Stomach (tissue), 9 donors: ENCODE data around the gene VPS8. TPM values are rescaled to one million over a fixed set of nuclear protein-coding genes. Genes with fewer than 3 reads are reported as not detected.

Experiments
- DNase-seq, 2 donors: peaks; one replicate each; pipeline versions ENCODE4 v3.0.0 to v3.0.0-alpha.2; 2013 to 2019
- H3K27ac ChIP-seq, 5 donors: fragments of 200-600 bp in 4 of 5; sonication (generic) in 4 of 5; one replicate each; pipeline ENCODE4 v1.5.1; 2013 to 2019; ENCODE audit warnings: mild to moderate bottlenecking in 1 of 5, moderate library complexity in 1 of 5
- H3K27me3 ChIP-seq, 3 donors: fragments of 200-600 bp; sonication (generic); one replicate each; pipeline ENCODE4 v1.5.1; 2017 to 2019; ENCODE audit warnings: mixed run types in 1 of 3
- H3K36me3 ChIP-seq, 4 donors: fragments of 200-600 bp; sonication (generic); 1 replicate in 3 of 4; 2 replicates in 1 of 4; pipeline ENCODE4 v1.5.1; 2016 to 2019
- H3K4me1 ChIP-seq, 4 donors: fragments of 200-600 bp; sonication (generic); one replicate each; pipeline ENCODE4 v1.5.1; 2016 to 2019
- H3K4me3 ChIP-seq, 4 donors: fragments of 200-600 bp; sonication (generic) in 3 of 4; one replicate each; pipeline ENCODE4 v1.5.1; 2016 to 2019; ENCODE audit warnings: mild to moderate bottlenecking in 1 of 4
- H3K9me3 ChIP-seq, 4 donors: fragments of 200-600 bp; sonication (generic); one replicate each; pipeline ENCODE4 v1.5.1; 2016 to 2019
- EP300 ChIP-seq: sonication (generic); formaldehyde crosslinking; IDR thresholded peaks from one replicate; pipeline ENCODE4 v1.6.1; 2017; ENCODE audit warnings: antibody characterized with exemption
- POLR2A ChIP-seq, 4 donors: fragments of 450-650 bp; IDR thresholded peaks; one replicate each; pipeline ENCODE4 v1.6.1; 2016; ENCODE audit warnings: antibody characterized with exemption in 4 of 4, control low read depth in 2 of 4, mild to moderate bottlenecking in 1 of 4, moderate library complexity in 1 of 4
- POLR2AphosphoS5 ChIP-seq, 3 donors: sonication (generic); formaldehyde crosslinking; IDR thresholded peaks; one replicate each; pipeline ENCODE4 v1.6.1; 2016; ENCODE audit warnings: antibody characterized with exemption in 3 of 3
- WGBS, 5 donors: extraction: QIAGEN DNeasy Blood & Tissue Kit in 3 of 5; methylation state at CpG; one replicate each; pipeline versions ENCODE4 v1.1.5 to v1.1.7; 2013 to 2018; 5-methylcytosine and 5-hydroxymethylcytosine counted together
- intact Hi-C: fragments of 100-400 bp; cut with DNase I; formaldehyde crosslinking; loops from one replicate; pipeline ENCODE4 v1.15.1; 2023; ENCODE audit warnings: low total_unique reads
- polyA plus RNA-seq, 3 donors: library from polyadenylated mRNA; stranded (reverse); fragments of 200-250 nt; gene quantifications; one replicate each; pipeline ENCODE4 v1.2.3, GENCODE V29; 2013
- total RNA-seq, 5 donors: library from RNA; depleted of rRNA; stranded (reverse); fragments of >200 nt; gene quantifications; one replicate each; pipeline versions ENCODE4 v1.1.0 to v1.2.3, GENCODE V29; 2014 to 2016
- TF ChIP-seq, protein P1 (sequence below), 7 experiments: fragments of 450-650 bp in 4 of 7; fragments of 200-600 bp in 3 of 7; sonication (generic) in 3 of 7; IDR thresholded peaks; one replicate each; pipeline ENCODE4 v1.5.1; 2016 to 2019; ENCODE audit warnings: antibody characterized with exemption in 7 of 7, control low read depth in 2 of 7, mild to moderate bottlenecking in 1 of 7
- donor health status: healthy with polysubstance abuse.
- donor health status: Bipolar disorder and iron deficiency.
- donor health status: healthy.

VPS8 gene
- total and polyA plus RNA-seq, 8 donors, result 7.5 to 126 (median 37.5) TPM

DNA sequence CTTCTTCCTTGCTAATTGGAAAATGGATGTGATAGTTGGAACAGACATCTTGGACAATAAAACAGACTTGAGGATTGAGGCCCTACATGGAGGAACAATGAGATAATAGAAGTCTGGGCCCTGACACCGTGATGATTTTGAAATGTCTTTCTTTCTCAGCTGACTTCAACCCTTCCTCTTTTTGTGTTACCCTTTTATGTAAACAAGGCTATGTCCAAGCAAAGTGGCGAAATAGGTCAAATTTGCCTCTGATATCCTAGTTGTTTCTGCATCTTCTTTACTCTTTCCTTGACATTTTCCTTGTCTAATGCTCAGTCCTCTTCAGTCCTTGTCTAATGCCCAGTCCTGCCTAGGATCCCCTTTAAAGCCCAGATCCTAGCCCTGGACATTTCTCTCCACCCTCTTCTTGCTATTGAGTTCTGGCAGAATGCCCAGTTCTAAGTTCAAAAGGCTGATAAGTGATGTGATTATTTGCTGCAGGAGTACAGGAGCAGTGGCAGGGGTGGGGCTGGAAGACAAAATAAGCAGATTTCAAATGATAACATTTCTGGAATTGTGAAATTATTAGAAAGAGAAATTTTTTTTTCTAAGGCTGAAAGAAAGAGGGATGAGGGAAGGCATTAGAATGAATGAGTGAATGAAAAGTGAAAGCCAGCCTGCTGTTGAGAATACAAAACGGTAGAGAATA lies 6.5 kb upstream of the VPS8 start:
- H3K4me3 ChIP-seq, result no peak overlapping the region
- peak overlapping the region in 2 of 5 donors; percentile 45 to 69 for H3K27ac ChIP-seq
- peak in 1 of 2 donors; percentile 71 for DNase-seq
- H3K27me3 ChIP-seq, result peaks cover 0 to 2% (median 0%) of the 10 kb centered on the region in 3 donors
- no peak for TF ChIP-seq EP300
- TF ChIP-seq, protein P1, sequence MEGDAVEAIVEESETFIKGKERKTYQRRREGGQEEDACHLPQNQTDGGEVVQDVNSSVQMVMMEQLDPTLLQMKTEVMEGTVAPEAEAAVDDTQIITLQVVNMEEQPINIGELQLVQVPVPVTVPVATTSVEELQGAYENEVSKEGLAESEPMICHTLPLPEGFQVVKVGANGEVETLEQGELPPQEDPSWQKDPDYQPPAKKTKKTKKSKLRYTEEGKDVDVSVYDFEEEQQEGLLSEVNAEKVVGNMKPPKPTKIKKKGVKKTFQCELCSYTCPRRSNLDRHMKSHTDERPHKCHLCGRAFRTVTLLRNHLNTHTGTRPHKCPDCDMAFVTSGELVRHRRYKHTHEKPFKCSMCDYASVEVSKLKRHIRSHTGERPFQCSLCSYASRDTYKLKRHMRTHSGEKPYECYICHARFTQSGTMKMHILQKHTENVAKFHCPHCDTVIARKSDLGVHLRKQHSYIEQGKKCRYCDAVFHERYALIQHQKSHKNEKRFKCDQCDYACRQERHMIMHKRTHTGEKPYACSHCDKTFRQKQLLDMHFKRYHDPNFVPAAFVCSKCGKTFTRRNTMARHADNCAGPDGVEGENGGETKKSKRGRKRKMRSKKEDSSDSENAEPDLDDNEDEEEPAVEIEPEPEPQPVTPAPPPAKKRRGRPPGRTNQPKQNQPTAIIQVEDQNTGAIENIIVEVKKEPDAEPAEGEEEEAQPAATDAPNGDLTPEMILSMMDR (IDR thresholded peaks at IDR 0.05), result no peak
- TF ChIP-seq POLR2AphosphoS5 (IDR thresholded peaks at IDR 0.05), result no peak
- TF ChIP-seq POLR2A (IDR thresholded peaks at IDR 0.05), result no peak
- H3K36me3 ChIP-seq, result no peaks in the 10 kb centered on the region
- H3K9me3 ChIP-seq, result no peaks in the 10 kb centered on the region
- peaks cover 1 to 43% (median 23%) of the 10 kb centered on the region in 4 donors for H3K4me1 ChIP-seq
- intact Hi-C loops, result no loop called here
- WGBS, 5 donors, result 34 to 51% (median 40%) methylated on average over 3 of the region's 3 CpGs

DNA sequence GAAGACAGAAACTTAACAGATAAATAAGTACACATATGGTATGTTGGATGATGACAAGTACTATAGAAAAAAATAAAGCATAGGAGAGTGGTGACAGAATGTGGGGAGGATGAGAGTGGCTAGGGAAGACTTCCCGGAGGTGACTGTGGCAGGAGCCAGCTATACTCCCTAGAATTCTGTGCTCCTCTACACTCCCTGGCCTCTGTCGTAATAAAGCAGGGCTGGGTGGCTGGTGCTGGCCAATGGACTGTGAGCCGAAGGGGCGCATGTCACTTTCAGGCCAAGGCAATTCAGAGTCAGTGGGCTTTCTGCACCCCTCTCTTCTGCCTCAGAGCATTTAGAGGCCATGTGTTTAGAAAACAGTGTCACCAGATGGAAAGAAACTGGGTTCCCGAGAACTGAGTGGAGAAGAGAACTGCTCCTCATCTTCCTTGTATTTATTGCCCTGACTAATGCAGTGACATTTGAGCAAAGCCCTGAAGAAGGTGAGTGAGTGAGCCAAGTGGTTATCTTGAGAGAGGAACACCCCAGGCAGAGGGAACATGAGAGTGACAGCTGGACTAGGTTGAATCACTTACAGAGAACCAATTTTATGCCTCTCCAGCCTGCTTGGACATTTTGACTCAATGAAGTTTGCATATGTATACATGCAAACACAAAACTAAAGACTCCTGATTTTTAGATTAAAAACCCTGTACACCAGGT lies 5.2 kb upstream of the VPS8 start:
- intact Hi-C loops, result no loop called here
- Histone ChIP-seq H3K27ac (no peak overlapping the region), H3K9me3 (no peaks in the 10 kb centered on the region), H3K27me3 (no peaks in the 10 kb centered on the region), H3K36me3 (no peaks in the 10 kb centered on the region), H3K4me3 (no peak overlapping the region), H3K4me1 (peaks cover 0 to 45% (median 23%) of the 10 kb centered on the region in 4 donors)
- 79 to 93% (median 89%) methylated on average over 5 of the region's 5 CpGs for WGBS, 5 donors
- no peak for DNase-seq
- no peak for TF ChIP-seq POLR2A (IDR thresholded peaks at IDR 0.05)
- no peak for TF ChIP-seq POLR2AphosphoS5 (IDR thresholded peaks at IDR 0.05)
- TF ChIP-seq, protein P1 (IDR thresholded peaks at IDR 0.05), result no peak
- no peak for TF ChIP-seq EP300

- Histone ChIP-seq H3K9me3 (no peaks in the 10 kb centered on the region), H3K27ac (no peak overlapping the region), H3K36me3 (no peaks in the 10 kb centered on the region), H3K4me1 (peaks cover 0 to 46% (median 25%) of the 10 kb centered on the region in 4 donors), H3K4me3 (no peak overlapping the region), H3K27me3 (no peaks in the 10 kb centered on the region)
- 78 to 94% (median 91%) methylated on average over 3 of the region's 3 CpGs for WGBS, 5 donors
- intact Hi-C loops, result no loop called here
- no peak for TF ChIP-seq EP300
- no peak for TF ChIP-seq POLR2AphosphoS5 (IDR thresholded peaks at IDR 0.05)
- TF ChIP-seq, protein P1 (IDR thresholded peaks at IDR 0.05), result no peak
- no peak for TF ChIP-seq POLR2A (IDR thresholded peaks at IDR 0.05)
- DNase-seq, result no peak
Observed at GRCh38 chr3:184807549-184807948, 4.4 kb upstream of the VPS8 start.

- intact Hi-C loops, result no loop called here
- 39 to 51% (median 41%) methylated on average over 4 of the region's 4 CpGs for WGBS, 5 donors
- no peaks in the 10 kb centered on the region for H3K9me3 ChIP-seq
- H3K4me3 ChIP-seq, result no peak overlapping the region
- H3K27ac ChIP-seq, result no peak overlapping the region
- no peaks in the 10 kb centered on the region for H3K27me3 ChIP-seq
- peaks cover 4 to 51% (median 29%) of the 10 kb centered on the region in 4 donors for H3K4me1 ChIP-seq
- TF ChIP-seq POLR2AphosphoS5 (IDR thresholded peaks at IDR 0.05) (no peak), EP300 (no peak), POLR2A (IDR thresholded peaks at IDR 0.05) (no peak)
- TF ChIP-seq, protein P1 (IDR thresholded peaks at IDR 0.05), result no peak
- H3K36me3 ChIP-seq, result no peaks in the 10 kb centered on the region
- DNase-seq, result no peak
Observed at GRCh38 chr3:184808021-184808420, 3.9 kb upstream of the VPS8 start.
